CD4-positive, alpha-beta T cell treated with Interleukin-17A for 1 hour (primary cell): Measurements from ENCODE around the gene DIABLO.
"Not testable (repeated sequence)": the region's sequence is repeated elsewhere in the genome, so short reads cannot be mapped to it uniquely, and the experiment has no call there.

ENCODE experiments used
- DNase-seq: peaks from one replicate; pipeline ENCODE4 v3.0.0-alpha.2; 2020

DIABLO gene

DNA sequence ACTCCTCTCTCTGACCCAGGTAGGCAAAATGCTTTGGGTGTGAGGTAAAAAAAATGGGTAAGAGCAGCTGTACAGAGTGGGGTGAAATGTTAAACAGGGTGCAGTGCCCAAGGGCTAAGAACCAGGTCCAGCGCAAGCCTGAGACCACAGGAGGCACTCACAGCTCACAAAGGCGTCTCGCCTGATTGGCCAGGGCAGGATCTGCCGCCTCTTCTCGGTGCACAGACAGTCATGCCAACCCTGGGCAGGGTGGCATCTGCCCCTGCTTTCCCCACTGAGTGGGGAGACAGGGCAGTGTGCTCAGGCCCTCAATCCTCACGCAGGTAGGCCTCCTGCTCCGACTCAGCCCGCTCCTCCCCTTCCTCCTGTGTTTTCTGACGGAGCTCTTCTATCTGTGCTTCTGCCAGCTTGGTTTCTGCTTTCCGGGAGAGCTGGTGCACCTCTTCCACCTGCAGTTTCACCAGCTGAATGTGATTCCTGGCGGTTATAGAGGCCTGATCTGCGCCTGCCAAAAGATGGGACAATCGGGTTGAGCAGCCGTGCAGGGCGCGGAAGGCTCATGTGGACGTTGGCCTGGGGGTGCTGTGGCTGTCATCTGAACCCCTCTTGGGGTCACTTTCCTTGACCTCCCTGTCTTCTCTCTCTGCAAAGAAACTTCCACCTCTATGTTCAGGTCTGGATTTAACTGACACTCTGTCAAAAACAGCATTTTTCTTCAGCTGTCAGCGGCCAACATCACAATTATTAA, 17.6 kb downstream of the DIABLO start:
- no peak for DNase-seq

- DNase-seq: no peak
These were observed 18.5 kb downstream of the DIABLO start for GRCh38 chr12:122207391-122207790.

DNA sequence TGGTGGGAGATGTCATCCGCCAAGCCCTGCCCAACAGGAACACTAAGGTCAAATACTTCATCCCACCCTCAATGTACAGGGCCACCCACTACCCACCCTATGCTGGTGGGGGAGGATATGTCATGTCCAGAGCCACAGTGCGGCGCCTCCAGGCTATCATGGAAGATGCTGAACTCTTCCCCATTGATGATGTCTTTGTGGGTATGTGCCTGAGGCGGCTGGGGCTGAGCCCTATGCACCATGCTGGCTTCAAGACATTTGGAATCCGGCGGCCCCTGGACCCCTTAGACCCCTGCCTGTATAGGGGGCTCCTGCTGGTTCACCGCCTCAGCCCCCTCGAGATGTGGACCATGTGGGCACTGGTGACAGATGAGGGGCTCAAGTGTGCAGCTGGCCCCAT, 18.9 kb downstream of the DIABLO start:
- no peak for DNase-seq

DNA sequence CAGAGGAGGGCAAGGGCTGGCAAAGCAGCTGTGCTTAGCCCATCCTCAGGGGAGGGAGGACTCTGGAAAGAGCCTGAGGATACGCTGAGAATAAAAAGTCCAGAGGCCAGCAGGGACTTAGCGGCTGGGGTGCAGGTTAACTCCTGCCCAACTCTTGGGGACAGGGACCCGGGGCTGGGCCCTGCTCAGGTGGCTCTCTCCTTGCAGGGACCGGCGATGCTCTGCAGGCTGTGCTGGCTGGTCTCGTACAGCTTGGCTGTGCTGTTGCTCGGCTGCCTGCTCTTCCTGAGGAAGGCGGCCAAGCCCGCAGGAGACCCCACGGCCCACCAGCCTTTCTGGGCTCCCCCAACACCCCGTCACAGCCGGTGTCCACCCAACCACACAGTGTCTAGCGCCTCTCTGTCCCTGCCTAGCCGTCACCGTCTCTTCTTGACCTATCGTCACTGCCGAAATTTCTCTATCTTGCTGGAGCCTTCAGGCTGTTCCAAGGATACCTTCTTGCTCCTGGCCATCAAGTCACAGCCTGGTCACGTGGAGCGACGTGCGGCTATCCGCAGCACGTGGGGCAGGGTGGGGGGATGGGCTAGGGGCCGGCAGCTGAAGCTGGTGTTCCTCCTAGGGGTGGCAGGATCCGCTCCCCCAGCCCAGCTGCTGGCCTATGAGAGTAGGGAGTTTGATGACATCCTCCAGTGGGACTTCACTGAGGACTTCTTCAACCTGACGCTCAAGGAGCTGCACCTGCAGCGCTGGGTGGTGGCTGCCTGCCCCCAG, 19.6 kb downstream of the DIABLO start:
- DNase-seq: no peak

- DNase-seq: no peak
These were observed 20.6 kb downstream of the DIABLO start for GRCh38 chr12:122205053-122205925.

- DNase-seq: no peak
These were observed 21.4 kb downstream of the DIABLO start for GRCh38 chr12:122204167-122205052.

DNA sequence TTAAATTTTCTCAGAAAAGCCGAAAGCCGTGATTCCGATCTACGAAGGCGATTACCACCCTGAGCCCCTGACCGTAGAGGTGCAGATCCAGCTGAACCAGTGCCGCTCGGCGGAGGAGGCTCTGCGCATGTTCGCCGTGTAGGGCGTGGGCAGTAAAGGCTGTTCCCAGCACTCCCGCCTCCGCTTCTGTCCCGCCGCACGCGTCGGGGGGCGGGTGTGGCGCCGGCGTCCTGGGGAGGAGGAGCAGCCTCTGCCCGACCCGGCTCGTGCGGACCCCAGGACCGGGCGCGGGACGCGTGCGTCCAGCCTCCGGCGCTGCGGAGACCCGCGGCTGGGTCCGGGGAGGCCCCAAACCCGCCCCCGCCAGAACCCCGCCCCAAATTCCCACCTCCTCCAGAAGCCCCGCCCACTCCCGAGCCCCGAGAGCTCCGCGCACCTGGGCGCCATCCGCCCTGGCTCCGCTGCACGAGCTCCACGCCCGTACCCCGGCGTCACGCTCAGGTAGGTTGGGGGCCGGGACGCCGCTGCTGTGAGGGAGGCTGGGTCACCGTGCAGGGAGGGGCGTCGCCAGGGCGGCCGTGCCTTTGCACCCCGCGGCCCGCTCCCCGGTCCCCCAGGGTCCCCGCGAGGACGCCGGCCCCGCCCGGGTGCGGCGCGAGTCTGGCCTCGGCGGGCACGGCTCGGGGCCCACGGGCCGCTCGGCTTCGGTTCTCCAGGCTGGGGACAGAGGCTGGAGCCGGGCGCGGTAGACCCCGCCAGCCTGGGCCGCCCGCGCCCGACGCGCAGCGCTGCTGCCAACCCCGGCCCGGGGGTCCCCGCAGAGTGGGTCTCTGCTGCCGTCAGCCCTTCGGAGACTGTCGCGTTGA, 22.3 kb downstream of the DIABLO start, which contains the start of gene B3GNT4:
Gene B3GNT4, plus strand, starts transcription at position 409 of the 866 bp plus-strand sequence. CDS start 910 bp downstream, outside the sequence.
- DNase-seq: peak; percentile 77

GRCh38 chr12:122202811-122203210, 23.0 kb downstream of the DIABLO start:
- not testable (repeated sequence) for DNase-seq

GRCh38 chr12:122202017-122202416, 23.8 kb downstream of the DIABLO start:
- no peak for DNase-seq

- DNase-seq: no peak
These were observed 24.5 kb downstream of the DIABLO start for GRCh38 chr12:122201381-122201780.

DNA sequence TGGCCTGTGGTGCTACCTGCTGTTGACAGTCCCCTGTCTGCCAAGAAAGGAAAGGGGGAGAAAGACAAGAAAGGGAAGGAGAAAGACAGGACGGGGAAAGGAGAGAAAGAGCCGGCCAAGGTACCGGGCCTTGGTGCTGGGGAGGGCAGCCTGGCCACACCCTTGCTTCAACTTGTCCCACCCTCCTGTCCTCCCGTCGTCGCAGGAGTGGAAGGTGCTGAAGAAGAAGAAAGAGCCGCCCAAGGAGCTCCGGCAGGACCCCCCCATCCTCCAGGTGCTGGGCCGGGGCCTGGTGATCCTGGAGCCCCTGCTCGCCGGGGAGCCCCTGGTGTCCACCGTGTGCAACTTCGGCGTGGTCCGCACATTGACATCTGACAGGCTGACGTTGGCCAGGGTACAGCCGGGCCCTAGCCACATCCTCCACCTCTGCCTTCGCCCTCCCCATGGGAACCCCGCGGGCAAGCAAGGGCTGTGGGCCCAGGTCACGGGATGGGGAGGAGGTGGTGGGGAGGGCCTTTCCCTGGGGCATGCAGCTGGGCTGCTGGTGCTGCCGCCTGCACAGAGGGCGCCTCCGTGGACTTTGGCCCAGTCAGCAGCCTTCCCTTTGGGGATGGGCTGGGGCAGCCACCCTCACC, 25.2 kb downstream of the DIABLO start:
- no peak for DNase-seq

- DNase-seq: no peak
These were observed 26.1 kb downstream of the DIABLO start for GRCh38 chr12:122199484-122200355.

GRCh38 chr12:122197612-122197966, 28.3 kb downstream of the DIABLO start:
- DNase-seq: no peak

DNA sequence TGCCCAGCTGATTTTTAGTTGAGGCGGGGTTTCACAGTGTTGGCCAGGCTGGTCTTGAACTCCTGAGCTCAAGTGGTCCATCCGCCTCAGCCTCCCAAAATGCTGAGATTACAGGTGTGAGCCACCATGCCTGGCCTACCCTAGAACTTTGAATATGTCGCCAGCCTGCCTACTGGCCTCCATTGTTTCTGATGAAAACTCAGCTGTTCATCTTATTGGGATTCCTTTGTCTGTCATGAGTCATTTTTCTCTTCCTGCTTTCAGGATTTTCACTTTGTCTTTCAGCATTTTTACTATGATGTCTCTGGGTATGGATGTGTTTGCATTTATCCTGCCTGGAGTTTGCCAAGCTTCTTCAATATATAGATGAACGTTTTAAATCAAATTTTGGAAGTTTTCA, 30.4 kb downstream of the DIABLO start:
- DNase-seq: no peak

DNA sequence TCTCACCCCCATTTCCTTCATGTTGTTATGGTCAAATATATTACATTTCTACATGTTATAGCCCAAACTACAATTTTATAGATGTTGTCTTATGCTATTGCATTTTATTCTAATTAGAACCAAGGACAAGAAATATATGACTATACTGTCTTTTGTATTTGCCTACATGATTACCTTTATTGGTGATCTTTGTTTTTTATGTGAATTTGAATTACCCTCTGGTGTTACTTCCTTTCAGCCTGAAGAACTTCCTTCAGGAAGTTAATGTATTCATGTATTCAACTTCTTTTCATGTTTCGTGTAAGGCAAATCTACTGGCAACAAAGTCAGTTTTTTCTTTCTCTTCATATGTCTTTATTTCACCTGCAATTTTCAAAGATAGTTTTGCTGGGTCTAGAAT, 31.0 kb downstream of the DIABLO start:
- DNase-seq: no peak

GRCh38 chr12:122192441-122192840, 33.4 kb downstream of the DIABLO start:
- DNase-seq: no peak

DNA sequence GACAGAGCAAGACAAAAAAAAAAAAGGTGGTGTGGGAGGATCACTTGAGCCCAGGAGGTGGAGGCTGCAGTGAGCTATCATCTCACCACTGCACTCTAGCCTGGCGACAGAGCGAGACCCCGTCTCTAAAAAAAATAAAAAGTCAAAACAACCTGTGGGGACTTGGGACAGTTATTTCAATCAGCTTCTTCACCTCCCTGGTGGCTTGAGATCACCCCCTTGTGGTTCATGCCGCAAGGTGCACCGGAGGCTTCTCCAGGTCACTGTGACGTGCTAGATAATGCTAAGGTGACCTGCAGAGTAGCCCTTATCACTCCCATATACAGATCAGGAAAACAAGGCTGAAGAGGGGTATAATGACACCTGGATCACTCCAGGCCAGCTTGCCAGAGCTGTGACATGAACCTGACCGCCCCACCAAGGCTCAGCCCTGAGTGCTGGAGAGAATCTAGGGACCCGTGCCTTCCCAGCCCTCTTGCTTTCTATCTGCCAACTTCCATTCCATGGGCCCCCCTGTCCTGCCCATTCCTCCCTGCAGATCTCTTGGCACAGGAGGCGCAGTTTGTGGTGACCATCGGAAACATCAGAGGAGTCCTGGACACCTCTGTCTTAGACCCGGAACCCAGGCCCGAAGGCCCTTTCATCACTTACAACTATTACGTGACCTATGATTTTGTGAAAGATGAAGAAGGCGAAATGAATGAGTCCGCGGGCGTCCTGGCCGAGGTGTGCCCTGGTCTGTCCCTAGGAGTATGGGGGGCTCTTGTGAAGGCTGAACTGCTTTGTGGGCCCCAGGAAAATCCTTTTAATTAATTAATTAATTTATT, 34.8 kb downstream of the DIABLO start:
- DNase-seq: peak; percentile 73

DNA sequence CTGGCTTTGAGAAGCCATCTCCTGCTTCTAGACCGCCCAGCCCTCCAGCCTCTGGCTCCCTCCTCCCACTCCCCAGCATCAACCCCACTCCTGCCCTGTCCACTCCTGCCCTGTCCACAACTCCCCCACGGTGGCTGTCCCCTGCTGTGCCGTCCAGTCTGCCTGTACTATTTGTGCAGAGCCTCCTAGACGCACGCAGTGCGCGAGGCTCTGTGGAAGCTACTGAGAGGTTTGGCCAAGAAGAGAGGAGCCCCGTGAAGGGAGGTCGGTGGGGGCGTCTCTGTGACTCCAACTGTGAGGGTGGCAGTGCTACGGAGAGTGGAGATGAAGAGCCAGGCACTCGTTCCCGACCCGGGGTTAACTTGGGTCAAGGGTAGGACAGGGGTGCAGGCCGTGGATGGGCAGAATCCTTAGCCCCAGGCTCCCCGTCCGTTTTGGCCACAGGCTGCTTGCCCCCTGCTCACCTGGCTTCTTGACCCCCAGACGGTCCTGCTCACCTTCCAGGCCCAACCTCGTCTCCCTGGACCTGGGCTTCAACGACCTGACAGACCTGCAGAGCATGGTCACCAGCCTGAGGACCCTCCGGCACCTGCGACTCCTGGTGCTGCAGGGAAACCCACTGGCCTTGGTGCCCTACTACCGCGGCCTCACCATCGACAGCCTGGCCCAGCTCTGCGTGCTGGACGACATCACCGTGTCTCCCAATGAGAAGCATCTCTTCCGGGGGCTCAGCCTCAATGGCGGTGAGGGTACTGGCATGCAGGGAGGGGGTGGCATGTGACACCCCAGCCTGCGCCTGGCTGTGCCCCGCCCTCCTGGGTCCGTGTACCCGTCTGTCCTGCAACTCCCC, 36.0 kb downstream of the DIABLO start:
- DNase-seq: no peak
